GM19455 (cell line): ENCODE results near the gene FRY.

Source experiments
- ATAC-seq: cut with Tn5 transposase; IDR thresholded peaks from one replicate; pipeline ENCODE4 v1.9.1; 2021; ENCODE audit not compliant: unreplicated experiment

The FRY gene

DNA sequence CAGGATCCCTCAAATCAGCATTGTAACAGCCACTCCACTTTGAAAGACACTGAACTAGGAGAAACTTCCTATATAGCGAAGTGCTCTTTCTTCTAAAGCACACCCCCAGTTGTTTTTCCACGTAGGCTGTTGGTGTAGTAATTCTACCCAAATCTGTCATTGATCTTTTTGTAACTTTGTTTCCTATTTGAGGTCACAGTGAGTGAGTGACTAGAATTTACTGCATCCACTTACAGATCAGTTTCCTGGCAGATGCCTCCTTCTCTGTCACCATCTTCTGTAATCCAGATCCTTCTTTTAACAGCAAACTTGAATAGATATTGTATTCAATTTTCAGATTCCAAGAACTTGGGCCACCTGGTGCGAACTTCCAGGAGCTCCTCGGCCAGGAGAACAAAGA lies 268.3 kb downstream of the FRY start:
- ATAC-seq = no peak

DNA sequence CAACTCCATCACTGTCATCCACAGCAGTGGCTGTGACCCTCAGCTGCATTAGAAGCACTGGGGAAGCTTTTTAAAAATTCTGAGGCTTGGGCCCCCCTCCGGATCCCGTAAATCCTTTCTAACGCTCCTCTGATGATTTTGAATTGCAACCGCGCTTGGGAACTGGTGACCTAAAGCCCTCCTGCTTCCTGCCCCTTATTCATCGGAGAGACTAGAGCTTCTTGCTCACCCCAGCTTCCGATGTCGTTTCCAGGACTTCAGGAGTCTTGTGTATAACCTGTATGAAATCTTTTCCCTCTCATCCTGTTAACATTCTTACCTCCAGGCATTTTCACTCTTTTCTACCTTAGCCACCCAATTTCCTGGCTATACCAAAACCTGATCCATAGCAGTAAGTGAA lies 268.8 kb downstream of the FRY start:
- no peak for ATAC-seq

DNA sequence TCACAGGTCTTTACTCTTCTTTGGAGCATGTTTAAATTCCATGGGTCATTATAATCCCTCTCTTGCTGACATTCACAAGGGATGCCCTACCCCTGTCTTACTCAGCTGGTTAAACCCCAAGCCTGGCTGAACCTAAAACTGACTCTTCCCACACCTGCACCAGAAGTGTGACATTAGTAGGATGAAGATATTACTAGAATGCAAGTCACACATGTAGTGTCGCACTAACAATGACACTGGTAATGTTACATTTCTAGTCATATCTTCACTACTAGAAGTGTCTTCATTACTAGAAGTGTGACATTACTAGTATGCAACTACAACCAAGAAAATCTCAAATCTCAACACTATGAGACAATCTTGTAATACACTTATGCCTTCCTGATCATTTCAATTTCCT lies 269.3 kb downstream of the FRY start:
- no peak for ATAC-seq

- ATAC-seq = no peak
Observed at GRCh38 chr13:32302461-32302860, 270.9 kb downstream of the FRY start.

- ATAC-seq = no peak
Observed at GRCh38 chr13:32305646-32306045, 274.1 kb downstream of the FRY start.

- peak; percentile 35 for ATAC-seq
Observed at GRCh38 chr13:32309312-32310133, 277.9 kb downstream of the FRY start.

- ATAC-seq = peak; percentile 77
Observed at GRCh38 chr13:32310134-32310706, 278.6 kb downstream of the FRY start.

- no peak for ATAC-seq
Observed at GRCh38 chr13:32311188-32311897, 279.8 kb downstream of the FRY start.

- peak; percentile 5 for ATAC-seq
Observed at GRCh38 chr13:32314271-32315237, 283.0 kb downstream of the FRY start.

DNA sequence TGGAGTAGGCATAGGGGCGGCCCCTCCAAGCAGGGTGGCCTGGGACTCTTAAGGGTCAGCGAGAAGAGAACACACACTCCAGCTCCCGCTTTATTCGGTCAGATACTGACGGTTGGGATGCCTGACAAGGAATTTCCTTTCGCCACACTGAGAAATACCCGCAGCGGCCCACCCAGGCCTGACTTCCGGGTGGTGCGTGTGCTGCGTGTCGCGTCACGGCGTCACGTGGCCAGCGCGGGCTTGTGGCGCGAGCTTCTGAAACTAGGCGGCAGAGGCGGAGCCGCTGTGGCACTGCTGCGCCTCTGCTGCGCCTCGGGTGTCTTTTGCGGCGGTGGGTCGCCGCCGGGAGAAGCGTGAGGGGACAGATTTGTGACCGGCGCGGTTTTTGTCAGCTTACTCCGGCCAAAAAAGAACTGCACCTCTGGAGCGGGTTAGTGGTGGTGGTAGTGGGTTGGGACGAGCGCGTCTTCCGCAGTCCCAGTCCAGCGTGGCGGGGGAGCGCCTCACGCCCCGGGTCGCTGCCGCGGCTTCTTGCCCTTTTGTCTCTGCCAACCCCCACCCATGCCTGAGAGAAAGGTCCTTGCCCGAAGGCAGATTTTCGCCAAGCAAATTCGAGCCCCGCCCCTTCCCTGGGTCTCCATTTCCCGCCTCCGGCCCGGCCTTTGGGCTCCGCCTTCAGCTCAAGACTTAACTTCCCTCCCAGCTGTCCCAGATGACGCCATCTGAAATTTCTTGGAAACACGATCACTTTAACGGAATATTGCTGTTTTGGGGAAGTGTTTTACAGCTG lies 283.9 kb downstream of the FRY start, which contains the start of the genes BRCA2 and ZAR1L:
BRCA2 (plus strand) TSS at position 271 of the 790 bp plus-strand sequence. CDS start 953 bp downstream, outside the sequence.
ZAR1L (minus strand) TSS at position 126 of the 790 bp plus-strand sequence. CDS start 3,438 bp downstream, outside the sequence.
- ATAC-seq = peak; percentile 94

DNA sequence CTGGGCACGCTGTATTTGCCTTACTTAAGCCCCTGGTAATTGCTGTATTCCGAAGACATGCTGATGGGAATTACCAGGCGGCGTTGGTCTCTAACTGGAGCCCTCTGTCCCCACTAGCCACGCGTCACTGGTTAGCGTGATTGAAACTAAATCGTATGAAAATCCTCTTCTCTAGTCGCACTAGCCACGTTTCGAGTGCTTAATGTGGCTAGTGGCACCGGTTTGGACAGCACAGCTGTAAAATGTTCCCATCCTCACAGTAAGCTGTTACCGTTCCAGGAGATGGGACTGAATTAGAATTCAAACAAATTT lies 284.4 kb downstream of the FRY start:
- ATAC-seq = peak; percentile 52

- ATAC-seq = no peak
Observed at GRCh38 chr13:32316501-32316900, 284.9 kb downstream of the FRY start.

DNA sequence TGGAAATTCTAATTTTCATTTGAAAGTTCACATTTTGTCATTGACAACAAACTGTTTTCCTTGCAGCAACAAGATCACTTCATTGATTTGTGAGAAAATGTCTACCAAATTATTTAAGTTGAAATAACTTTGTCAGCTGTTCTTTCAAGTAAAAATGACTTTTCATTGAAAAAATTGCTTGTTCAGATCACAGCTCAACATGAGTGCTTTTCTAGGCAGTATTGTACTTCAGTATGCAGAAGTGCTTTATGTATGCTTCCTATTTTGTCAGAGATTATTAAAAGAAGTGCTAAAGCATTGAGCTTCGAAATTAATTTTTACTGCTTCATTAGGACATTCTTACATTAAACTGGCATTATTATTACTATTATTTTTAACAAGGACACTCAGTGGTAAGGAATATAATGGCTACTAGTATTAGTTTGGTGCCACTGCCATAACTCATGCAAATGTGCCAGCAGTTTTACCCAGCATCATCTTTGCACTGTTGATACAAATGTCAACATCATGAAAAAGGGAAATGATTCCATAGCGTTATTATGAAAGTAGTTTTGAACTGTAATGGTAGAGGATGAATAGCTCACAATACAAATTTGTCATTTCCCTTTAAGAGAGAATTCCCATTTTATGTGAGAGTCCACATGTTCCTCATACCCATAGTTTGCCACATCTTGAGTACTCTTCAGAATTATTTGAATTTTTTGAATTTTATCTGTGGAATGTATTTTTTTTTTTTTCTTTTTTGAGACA lies 286.3 kb downstream of the FRY start:
- no peak for ATAC-seq

DNA sequence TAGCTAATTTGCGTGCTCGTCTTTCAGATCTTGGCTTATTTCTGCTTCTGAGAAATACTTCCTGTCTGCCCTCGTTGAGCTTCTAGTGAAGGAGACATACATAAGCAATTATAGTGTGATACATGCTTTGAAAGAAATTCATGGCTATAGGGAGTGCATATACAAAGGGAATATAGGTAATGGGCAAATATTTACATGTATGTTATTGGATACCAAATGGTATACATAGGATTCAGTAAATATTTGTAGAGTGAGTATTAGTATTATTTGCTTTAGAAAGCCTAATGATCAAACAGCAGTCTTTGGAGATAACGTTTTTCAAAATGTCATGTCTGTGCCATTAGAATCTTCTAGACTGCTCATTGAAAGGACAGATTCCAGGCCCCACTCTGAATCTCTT lies 289.0 kb downstream of the FRY start:
- ATAC-seq = no peak

GRCh38 chr13:32323912-32324311 lies 292.3 kb downstream of the FRY start:
- no peak for ATAC-seq

GRCh38 chr13:32330441-32330840 lies 298.9 kb downstream of the FRY start:
- no peak for ATAC-seq

DNA sequence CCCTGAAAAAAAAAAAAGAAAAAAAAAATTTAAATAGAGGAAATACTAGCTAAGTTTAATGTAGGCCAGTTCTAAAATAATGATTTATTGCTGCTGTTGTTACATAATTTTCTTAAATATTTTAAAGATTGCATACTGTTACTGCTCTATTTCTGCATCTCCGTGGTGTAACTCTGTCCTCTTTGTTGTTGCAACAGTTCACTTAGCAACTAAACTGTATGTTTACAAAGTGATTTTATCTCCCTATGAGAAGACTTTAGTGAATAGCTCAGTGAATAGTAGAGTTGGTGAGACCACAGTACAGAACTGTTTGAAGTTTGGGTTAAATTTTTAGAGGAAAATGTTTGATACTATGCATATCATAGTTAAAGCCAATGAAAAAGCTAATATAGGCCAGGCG lies 303.1 kb downstream of the FRY start:
- no peak for ATAC-seq

- no peak for ATAC-seq
Observed at GRCh38 chr13:32340914-32341313, 309.3 kb downstream of the FRY start.

DNA sequence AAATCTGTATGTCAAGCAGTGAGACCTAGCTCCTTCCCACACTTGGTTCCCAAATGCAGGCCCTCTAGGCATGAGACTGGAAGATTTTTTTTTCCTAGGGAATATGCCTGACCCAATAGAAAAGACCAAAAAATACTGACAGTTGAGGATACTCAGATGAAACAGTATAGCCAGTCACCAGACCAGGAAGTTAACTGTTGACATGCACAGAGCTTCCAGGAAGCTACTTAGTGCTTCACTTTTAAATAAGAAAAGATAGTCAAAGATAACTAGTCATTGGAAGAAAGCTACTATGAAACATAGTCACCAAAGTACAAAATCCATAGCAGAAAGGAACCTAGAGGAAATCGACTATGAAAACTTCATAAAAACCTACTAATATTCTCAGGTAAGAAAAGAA lies 316.1 kb downstream of the FRY start:
- no peak for ATAC-seq
